Activated T-helper 1 cell treated with Interleukin-2 at 50 U/mL for 16 hours (primary cell): Measurements from ENCODE around the gene RTBDN.

ENCODE experiments used
- DNase-seq: peaks from one replicate; pipeline ENCODE4 v3.0.0-alpha.2; 2020; ENCODE audit warnings: low read depth

RTBDN gene

DNA sequence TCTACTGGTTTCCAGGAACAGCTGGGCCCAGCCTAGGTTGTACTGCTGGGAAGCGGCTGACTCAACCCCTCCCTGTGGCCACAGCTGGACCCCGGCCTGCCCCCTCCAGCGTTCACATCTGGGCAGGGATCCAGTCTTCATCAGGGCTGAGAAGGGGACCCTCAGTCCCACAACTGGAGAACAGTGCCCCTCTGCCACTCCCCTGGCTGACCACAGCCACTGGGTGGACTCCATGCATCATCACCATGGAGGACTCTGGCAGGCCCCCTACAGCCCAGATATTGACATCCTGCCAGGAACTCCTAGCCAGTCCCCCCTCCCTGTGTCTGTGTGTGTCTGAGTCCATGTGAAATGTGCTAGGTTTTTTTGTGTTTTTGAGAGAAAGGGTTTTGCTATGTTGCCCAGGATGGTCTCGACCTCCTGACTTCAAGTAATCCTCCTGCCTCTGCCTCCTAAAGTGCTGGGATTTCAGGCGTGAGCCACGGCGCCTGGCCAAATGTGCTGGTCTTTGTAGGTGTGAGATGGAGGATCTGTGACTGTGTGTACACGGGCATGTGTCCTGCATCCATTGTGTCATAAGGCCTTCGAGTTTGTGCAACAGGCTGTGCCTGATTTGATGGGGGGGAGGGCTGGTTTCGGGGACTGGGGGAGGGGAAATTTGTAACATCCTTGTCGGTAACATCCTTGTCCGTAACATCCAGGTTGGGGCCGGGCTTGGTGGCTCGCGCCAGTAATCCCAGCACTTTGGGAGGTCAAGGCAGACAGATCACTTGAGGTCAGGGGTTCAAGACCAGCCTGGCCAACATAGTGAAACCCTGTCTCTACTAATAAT lies 55.0 kb downstream of the RTBDN start:
- no peak for DNase-seq

DNA sequence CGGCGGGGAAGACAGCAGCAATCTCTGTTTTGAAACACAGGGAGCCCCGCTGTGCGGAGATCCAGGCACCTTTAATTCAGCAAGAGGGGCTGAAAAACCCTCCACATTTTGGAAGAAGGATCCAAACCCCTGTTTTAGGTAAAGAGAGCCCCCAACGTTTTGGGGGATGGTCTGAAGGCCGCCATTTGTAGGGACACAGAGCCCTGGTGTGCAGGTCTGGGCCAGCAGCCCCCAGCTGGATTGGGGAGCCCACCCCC lies 55.5 kb downstream of the RTBDN start:
- DNase-seq = no peak

DNA sequence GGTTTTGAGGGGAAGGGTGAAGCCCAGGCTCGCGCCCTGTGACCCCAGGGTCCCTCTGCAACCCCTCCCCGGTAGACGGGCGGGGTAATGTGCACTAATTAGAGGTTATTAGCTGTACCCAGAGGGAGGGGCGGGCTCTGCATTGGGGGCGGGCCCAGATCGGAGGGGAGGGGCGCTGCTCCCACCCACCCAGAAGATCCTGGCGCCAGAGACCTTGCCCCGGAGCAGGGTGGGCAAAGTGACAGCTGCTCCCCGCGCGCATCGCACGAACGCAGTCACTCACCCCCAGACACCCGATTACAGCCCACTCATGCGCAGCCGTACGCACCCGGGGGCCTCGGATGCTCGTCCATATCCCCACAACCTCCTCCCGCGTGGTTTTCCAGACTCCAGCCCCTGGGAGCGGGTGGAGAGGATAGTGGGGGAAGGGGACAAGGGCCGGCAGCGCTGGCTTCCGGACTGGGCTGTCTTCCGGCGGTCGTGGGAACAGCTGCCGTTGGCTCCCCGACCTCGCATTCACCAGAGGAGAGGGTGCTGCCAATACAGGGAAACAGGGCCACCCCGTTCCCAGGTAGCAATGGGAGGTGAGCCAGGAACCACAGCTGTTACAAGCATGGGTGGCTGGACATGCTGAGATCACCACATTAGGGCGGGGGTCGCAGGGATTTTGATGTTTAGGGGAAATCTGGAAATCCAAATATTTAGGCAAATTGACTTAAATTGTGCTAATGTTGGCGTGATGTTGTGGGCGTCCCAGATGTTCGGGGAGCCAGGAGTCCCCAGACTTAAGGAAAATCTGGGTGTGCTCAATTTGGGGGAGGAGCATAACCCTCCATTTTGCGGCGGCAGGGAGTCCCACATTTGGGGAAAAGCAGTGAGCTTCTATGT lies 56.1 kb downstream of the RTBDN start:
- no peak for DNase-seq

DNA sequence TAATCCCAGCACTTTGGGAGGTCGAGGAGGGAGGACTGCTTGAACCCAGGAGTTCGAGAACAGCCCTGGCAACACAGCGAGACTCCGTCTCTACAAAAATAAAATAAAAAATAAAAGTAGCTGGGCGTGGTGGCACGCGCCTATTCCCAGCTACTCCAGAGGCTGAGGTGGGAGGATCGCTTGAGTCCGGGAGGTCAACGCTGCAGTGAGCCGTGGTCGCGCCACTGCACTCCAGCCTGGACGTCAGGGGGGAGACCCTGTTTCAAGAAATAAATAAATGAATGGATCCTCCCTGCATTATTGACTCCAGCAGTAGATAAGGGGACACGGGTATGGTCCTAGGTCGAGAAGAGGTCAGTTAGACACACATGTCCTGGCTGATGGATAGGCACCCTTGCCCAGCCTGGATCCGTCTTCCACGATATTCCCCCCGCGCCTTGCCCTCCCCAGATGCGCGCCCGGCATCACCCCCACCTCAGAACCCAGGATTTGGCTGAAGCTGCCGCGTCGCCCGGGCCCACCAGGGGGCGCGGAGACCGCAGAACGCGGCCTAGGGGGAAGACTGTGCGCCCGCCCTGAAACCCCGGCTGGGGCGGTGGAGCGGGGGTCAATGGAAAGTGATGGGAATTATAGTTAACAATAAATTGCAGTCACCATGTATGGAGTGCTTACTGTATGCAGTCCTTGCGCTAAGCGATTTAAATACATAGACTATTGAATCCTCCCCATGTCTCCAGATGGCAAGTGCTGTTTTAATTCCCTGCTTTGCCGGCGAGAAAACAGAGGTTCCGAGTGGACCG lies 57.0 kb downstream of the RTBDN start:
- peak; percentile 72 for DNase-seq
